Measurements from ENCODE around the gene RNF8.
"Not testable (repeated sequence)": the region's sequence is repeated elsewhere in the genome, so short reads cannot be mapped to it uniquely, and the experiment has no call there.

Gene RNF8

DNA sequence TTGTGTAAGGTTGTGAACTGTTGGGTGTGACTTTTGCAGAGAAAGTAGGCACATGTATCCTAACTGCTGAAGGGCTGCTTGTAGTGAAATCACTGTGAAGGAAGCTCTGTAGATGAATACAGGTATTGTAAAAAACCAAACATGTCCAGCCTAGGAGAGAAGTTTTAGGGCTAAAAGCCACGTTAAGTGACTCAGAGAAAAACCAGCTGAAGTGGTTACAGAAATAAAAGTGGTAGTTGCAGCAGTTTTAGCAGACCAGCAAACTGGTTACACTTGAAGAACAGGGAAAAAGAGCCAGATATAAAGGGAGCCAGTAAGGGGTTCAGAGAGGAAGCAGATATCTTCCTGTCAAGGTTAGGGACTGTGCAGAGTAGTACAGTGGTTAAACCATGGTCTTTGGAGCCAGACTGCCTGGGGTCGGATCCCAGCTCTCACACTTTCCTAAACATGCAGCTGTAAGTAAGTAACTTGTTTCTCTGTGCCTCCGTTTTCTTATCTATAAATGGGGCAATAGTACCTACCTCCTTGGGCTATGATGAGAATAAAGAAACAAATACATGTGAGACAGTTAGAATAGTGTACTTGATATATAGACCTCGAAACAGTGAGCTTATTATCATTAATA is 33.8 kb upstream of the RNF8 start:
- H3K4me2 ChIP-seq: no peak overlapping the region
- no peak overlapping the region for H3K27ac ChIP-seq
- no peaks in the 10 kb centered on the region for H3K27me3 ChIP-seq
- H3K9ac ChIP-seq: no peak overlapping the region; a peak in 1 of 22 replicates
- no peaks in the 10 kb centered on the region; a peak in 1 of 22 replicates for H4K20me1 ChIP-seq
- peaks cover 8 to 27% (median 14%) of the 10 kb centered on the region in 10 experiments; a peak in 17 of 20 replicates for H3K4me1 ChIP-seq
- H3K9me3 ChIP-seq (replicated peaks in 1 of 11): no peaks in the 10 kb centered on the region
- TF ChIP-seq Cebpa-rat (IDR thresholded peaks at IDR 0.05): no peak
- no peak overlapping the region for H3K4me3 ChIP-seq
- peaks cover 59 to 86% (median 82%) of the 10 kb centered on the region in 11 experiments for H3K36me3 ChIP-seq

- Histone ChIP-seq H3K4me2 (no peak overlapping the region), H3K4me3 (no peak overlapping the region), H3K36me3 (peaks cover 54 to 80% (median 76%) of the 10 kb centered on the region in 11 experiments), H3K9me3 (replicated peaks in 1 of 11) (no peaks in the 10 kb centered on the region), H3K27ac (no peak overlapping the region), H3K4me1 (peaks cover 8 to 27% (median 11%) of the 10 kb centered on the region in 10 experiments; a peak in 16 of 20 replicates), H3K9ac (no peak overlapping the region), H3K27me3 (no peaks in the 10 kb centered on the region), H4K20me1 (no peaks in the 10 kb centered on the region; a peak in 1 of 22 replicates)
- TF ChIP-seq Cebpa-rat (IDR thresholded peaks at IDR 0.05): no peak
These were observed 33.1 kb upstream of the RNF8 start for GRCh38 chr6:37320646-37321045.

GRCh38 chr6:37321101-37321500 is 32.7 kb upstream of the RNF8 start:
- peaks cover 49 to 75% (median 71%) of the 10 kb centered on the region in 11 experiments for H3K36me3 ChIP-seq
- no peaks in the 10 kb centered on the region; a peak in 1 of 22 replicates for H4K20me1 ChIP-seq

GRCh38 chr6:37321516-37322415 is 32.0 kb upstream of the RNF8 start:
- H4K20me1 ChIP-seq: no peaks in the 10 kb centered on the region; a peak in 1 of 22 replicates
- H3K4me3 ChIP-seq: no peak overlapping the region
- peaks cover 0 to 27% (median under 1%) of the 10 kb centered on the region in 10 experiments; a peak in 8 of 20 replicates for H3K4me1 ChIP-seq
- H3K4me2 ChIP-seq: 0 out of 22 replicates have a peak overlapping the region, but pooled peaks of 1 of the 11 experiments have one; percentile 33
- no peak overlapping the region for H3K27ac ChIP-seq
- H3K9me3 ChIP-seq (replicated peaks in 1 of 11): no peaks in the 10 kb centered on the region
- H3K36me3 ChIP-seq: peaks cover 42 to 69% (median 64%) of the 10 kb centered on the region in 11 experiments
- no peak for TF ChIP-seq Cebpa-rat (IDR thresholded peaks at IDR 0.05)
- H3K27me3 ChIP-seq: no peaks in the 10 kb centered on the region
- no peak overlapping the region for H3K9ac ChIP-seq

More at GRCh38 chr6:37321101-37321500, 32.7 kb upstream of the RNF8 start:
- H3K27me3 ChIP-seq: no peaks in the 10 kb centered on the region
- H3K4me3 ChIP-seq: no peak overlapping the region
- no peaks in the 10 kb centered on the region for H3K9me3 ChIP-seq (replicated peaks in 1 of 11)
- no peak for TF ChIP-seq Cebpa-rat (IDR thresholded peaks at IDR 0.05)
- H3K27ac ChIP-seq: no peak overlapping the region
- peaks cover 3 to 27% (median 6%) of the 10 kb centered on the region in 10 experiments; a peak in 16 of 20 replicates for H3K4me1 ChIP-seq
- H3K4me2 ChIP-seq: no peak overlapping the region
- H3K9ac ChIP-seq: no peak overlapping the region

GRCh38 chr6:37323580-37323979 is 30.2 kb upstream of the RNF8 start:
- peaks cover 0 to 27% (median 0%) of the 10 kb centered on the region in 10 experiments; a peak in 6 of 20 replicates for H3K4me1 ChIP-seq
- no peaks in the 10 kb centered on the region; a peak in 1 of 22 replicates for H4K20me1 ChIP-seq
- no peak overlapping the region for H3K27ac ChIP-seq
- 0 out of 22 replicates have a peak overlapping the region, but pooled peaks of 2 of the 11 experiments have one; percentile 23 to 30 for H3K4me2 ChIP-seq
- TF ChIP-seq Cebpa-rat (IDR thresholded peaks at IDR 0.05): no peak
- no peaks in the 10 kb centered on the region for H3K9me3 ChIP-seq (replicated peaks in 1 of 11)
- H3K9ac ChIP-seq: peak overlapping the region in 1 of 11 experiments; percentile 15; a peak in 1 of 22 replicates
- H3K4me3 ChIP-seq: no peak overlapping the region
- no peaks in the 10 kb centered on the region for H3K27me3 ChIP-seq
- peaks cover 24 to 51% (median 46%) of the 10 kb centered on the region in 11 experiments for H3K36me3 ChIP-seq

DNA sequence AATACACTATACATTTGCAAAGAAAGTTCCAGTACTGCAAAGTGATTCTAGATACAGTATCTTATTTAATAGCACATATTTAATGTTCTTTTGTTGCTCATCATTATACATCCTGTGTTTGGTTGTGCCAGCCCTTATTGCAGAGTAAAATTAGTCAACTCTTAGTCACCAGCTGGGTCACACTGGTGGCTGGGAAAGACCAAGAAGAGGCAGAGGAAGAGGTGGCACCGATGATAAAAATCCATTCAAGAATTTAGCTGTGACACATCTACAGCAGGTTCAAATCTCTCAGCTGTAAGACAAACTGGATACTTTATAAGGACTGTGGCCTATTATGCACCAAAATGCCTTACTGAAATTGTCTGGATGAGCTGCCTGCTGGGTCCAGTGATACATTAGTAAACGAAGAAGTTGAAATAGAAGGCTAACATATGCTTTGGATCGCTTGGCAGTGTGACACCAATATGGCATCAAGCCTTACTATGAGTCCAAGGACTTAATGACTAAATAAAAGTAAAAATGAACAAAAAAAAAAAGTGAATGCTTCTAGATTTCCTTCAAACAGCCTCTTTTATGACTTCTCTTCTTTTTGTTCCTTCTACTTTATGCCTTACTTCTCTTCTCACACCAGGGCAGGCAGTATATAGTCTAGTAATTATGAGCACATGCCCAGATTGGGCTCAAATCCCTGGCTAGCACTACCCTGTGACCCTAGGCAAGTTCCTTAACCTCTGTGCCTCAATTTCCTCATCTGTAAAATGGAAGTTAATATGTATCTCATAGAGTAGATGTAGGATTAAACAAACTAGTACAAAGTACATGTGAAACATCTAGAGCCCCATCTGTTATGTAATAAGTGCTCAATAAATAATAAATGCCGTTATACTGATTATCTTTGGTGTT is 29.4 kb upstream of the RNF8 start:
- Histone ChIP-seq H3K4me3 (no peak overlapping the region), H3K27ac (no peak overlapping the region), H3K36me3 (peaks cover 16 to 46% (median 39%) of the 10 kb centered on the region in 11 experiments), H3K9me3 (replicated peaks in 1 of 11) (no peaks in the 10 kb centered on the region), H4K20me1 (no peaks in the 10 kb centered on the region; a peak in 1 of 22 replicates), H3K4me1 (peaks cover 0 to 27% (median 0%) of the 10 kb centered on the region in 10 experiments; a peak in 6 of 20 replicates), H3K4me2 (peak overlapping the region in 2 of 11 experiments; percentile 23 to 30; a peak in 2 of 22 replicates), H3K27me3 (no peaks in the 10 kb centered on the region), H3K9ac (peak overlapping the region in 1 of 11 experiments; percentile 15; a peak in 1 of 22 replicates)
- no peak for TF ChIP-seq Cebpa-rat (IDR thresholded peaks at IDR 0.05)

- not testable (repeated sequence) for H3K27ac ChIP-seq; H3K9ac ChIP-seq; H3K4me2 ChIP-seq; H3K4me1 ChIP-seq; H4K20me1 ChIP-seq; H3K4me3 ChIP-seq; H3K27me3 ChIP-seq; H3K9me3 ChIP-seq (replicated peaks in 1 of 11)
- H3K36me3 ChIP-seq: peaks cover 24 to 52% (median 32%) of the 10 kb centered on the region in 11 experiments
- peak in 2 of 11 experiments; percentile 26 to 58; a peak in 1 of 22 replicates for TF ChIP-seq Cebpa-rat (IDR thresholded peaks at IDR 0.05)
These were observed 23.4 kb upstream of the RNF8 start for GRCh38 chr6:37330345-37330744.

DNA sequence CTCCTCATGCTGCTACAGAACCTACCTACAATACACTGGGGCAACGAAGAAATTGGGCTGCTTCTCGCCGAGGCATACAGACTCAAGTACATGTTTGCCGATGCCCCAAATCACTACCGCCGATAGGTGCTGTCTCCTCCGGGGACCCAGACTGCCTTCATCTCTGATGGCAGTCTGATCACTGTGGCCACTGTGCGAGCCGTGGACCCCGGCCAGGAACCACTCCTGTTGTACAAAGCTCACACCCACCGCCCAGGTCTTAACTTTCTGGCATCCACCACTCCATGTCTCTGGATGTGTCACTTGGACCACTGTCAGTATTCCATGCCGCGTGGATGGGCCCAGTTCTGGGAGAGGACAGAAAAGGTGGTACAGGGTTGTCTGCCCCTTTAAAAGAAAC is 22.7 kb upstream of the RNF8 start:
- no peak overlapping the region for H3K4me2 ChIP-seq
- H4K20me1 ChIP-seq: no peaks in the 10 kb centered on the region
- H3K9ac ChIP-seq: no peak overlapping the region; a peak in 1 of 22 replicates
- H3K4me1 ChIP-seq: no peaks in the 10 kb centered on the region
- no peaks in the 10 kb centered on the region for H3K9me3 ChIP-seq (replicated peaks in 1 of 11)
- no peak overlapping the region for H3K27ac ChIP-seq
- peaks cover 24 to 52% (median 32%) of the 10 kb centered on the region in 11 experiments for H3K36me3 ChIP-seq
- no peaks in the 10 kb centered on the region for H3K27me3 ChIP-seq
- H3K4me3 ChIP-seq: no peak overlapping the region
- TF ChIP-seq Cebpa-rat (IDR thresholded peaks at IDR 0.05): no peak

All from BLaER1 treated with 17β-estradiol and CSF1 and Interleukin-3, amounts not matched to agents 10 nM and 100 nM (cell line).